Right atrium auricular region (tissue), 2 donors: ENCODE measurements around the gene TEC. TPM values are rescaled to one million over a fixed set of nuclear protein-coding genes. Genes with fewer than 3 reads are reported as not detected.
"Not testable (repeated sequence)": the region's sequence is repeated elsewhere in the genome, so short reads cannot be mapped to it uniquely, and the experiment has no call there.

ENCODE experiments used
- DNase-seq: peaks from one replicate; pipeline ENCODE4 v3.0.0-alpha.2; 2019; ENCODE audit warnings: low spot score
- H3K27ac ChIP-seq, 2 donors: fragments of 200-600 bp; sonication (generic); 1 replicate in 1 of 2; 2 replicates in 1 of 2; pipeline ENCODE4 v1.5.1; 2016 to 2019
- H3K27me3 ChIP-seq, 2 donors: fragments of 200-600 bp; sonication (generic); one replicate each; pipeline versions ENCODE4 v1.5.1 to v1.6.0; 2017 to 2019
- H3K36me3 ChIP-seq: fragments of 200-600 bp; sonication (generic); one replicate; pipeline ENCODE4 v1.5.1; 2016
- H3K4me1 ChIP-seq, 2 donors: fragments of 200-600 bp; sonication (generic); one replicate each; pipeline versions ENCODE4 v1.5.1 to v1.6.0; 2017 to 2019
- H3K4me3 ChIP-seq, 2 donors: fragments of 200-600 bp; sonication (generic); 1 replicate in 1 of 2; 2 replicates in 1 of 2; pipeline ENCODE4 v1.5.1; 2017 to 2019; ENCODE audit warnings: mild to moderate bottlenecking in 1 of 2, moderate library complexity in 1 of 2
- H3K9me3 ChIP-seq, 2 donors: fragments of 200-600 bp; sonication (generic); one replicate each; pipeline ENCODE4 v1.5.1; 2019
- total RNA-seq, 2 donors: library from RNA; depleted of rRNA; stranded (reverse); fragments of >200 nt; gene quantifications; one replicate each; pipeline ENCODE4 v1.1.0, GENCODE V29; 2016
- TF ChIP-seq, protein P1 (sequence below), 2 donors: fragments of 200-600 bp; sonication (generic); IDR thresholded peaks; one replicate each; pipeline ENCODE4 v1.5.1; 2019; ENCODE audit warnings: antibody characterized with exemption in 2 of 2

The TEC gene
- 1 to 10 TPM; 1.1 to 1.3 TPM for total RNA-seq

DNA sequence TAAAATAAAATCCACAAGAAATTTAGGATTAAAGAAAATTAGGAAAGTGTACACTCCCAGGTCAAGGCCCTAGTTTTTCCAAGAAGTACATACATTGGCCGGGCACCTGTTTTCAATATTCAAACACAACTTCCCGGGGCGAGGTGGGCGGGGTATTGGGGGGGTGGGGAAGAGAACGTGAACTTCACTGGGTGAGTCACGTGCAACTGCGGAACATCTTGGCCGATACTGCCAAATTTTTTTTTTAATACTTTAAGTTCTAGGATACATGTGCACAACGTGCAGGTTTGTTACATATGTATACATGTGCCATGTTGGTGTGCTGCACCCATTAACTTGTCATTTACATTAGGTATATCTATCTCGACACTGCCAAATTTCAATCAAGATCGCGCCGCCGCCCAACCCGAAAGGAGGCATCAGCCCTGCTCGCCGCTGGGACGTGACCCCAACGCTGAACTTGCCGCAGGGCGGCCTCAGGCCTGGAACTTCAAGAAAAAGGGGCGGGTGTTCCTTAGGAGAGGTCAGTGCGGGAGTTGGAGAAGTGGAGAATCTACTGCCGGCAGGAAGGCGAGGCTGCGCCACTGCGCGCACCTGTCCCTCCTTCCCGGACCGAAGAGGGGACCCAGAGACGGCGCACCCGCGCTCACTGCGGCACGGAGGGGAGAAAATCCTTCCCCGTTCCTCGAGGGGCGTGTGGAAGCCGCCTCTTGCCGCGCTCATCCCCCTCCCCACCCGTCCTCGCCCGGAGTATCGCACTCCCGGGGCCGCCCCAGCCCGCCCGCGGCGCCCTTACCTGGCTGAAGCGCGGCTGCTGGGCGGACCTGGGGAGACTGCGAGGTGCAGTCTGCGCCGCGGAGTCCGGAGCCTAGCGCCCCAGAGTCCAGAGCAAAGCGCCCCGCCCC lies at the start of gene TEC:
TSS of gene TEC (minus strand) at position 883 of the 905 bp plus-strand sequence. CDS start 41,224 bp downstream, outside the sequence.
- Histone ChIP-seq H3K27me3 (no peaks in the 10 kb centered on the region), H3K4me3 (peak within 1 kb of the TSS; percentile 80 to 92), H3K27ac (peak within 1 kb of the TSS; percentile 83 to 84), H3K36me3 (no peaks in the 10 kb centered on the region), H3K4me1 (peaks cover 0 to 13% of the 10 kb centered on the region in 2 donors), H3K9me3 (no peaks in the 10 kb centered on the region)
- DNase-seq = peak; percentile 63
- TF ChIP-seq, protein P1, sequence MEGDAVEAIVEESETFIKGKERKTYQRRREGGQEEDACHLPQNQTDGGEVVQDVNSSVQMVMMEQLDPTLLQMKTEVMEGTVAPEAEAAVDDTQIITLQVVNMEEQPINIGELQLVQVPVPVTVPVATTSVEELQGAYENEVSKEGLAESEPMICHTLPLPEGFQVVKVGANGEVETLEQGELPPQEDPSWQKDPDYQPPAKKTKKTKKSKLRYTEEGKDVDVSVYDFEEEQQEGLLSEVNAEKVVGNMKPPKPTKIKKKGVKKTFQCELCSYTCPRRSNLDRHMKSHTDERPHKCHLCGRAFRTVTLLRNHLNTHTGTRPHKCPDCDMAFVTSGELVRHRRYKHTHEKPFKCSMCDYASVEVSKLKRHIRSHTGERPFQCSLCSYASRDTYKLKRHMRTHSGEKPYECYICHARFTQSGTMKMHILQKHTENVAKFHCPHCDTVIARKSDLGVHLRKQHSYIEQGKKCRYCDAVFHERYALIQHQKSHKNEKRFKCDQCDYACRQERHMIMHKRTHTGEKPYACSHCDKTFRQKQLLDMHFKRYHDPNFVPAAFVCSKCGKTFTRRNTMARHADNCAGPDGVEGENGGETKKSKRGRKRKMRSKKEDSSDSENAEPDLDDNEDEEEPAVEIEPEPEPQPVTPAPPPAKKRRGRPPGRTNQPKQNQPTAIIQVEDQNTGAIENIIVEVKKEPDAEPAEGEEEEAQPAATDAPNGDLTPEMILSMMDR (IDR thresholded peaks at IDR 0.05) = no peak

DNA sequence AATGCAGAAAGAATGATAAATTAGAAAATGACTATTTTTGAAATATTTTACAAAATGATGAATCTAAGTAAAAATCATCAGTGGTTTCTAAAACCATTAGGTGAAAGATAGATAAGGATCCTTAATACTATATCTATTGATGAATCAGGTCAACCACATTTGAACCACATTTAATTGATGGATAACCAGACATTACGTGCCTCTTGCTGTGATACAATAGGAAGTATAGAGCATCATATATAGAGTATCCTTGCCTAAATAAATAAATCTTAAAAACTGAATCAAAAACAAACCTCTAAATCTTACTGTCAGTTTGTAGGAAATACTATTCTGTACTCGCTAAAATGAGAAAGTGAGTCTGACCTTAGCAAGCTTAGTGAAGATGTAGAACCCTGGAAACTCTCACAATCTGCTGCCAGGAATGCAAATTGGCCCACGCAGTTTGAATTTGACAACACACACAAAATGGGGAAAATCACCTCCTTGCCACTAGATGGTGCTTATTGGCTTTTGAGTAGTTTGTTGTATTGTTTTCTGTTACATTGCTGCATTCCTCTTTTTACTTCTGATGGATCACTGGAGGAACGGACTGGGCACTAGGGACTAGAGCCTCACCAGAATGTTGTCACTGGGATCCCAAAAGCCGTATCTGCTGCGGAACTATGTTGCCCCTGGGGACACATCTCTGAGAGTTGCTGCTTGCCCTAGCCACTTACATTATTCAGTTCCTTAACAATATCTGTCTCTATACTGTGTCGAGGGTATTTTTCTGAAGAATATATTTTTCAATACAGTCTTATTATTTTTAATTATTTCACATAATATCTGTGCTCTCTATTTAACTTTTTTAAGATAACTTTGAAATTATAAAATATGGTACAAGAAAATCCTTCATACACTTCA lies 46.3 kb upstream of the TEC start:
- Histone ChIP-seq H3K4me3 (no peak overlapping the region), H3K4me1 (no peaks in the 10 kb centered on the region), H3K9me3 (no peaks in the 10 kb centered on the region), H3K36me3 (no peaks in the 10 kb centered on the region), H3K27ac (no peak overlapping the region), H3K27me3 (no peaks in the 10 kb centered on the region)
- DNase-seq = no peak
- TF ChIP-seq, protein P1 (IDR thresholded peaks at IDR 0.05) = peak; percentile 36 to 66

DNA sequence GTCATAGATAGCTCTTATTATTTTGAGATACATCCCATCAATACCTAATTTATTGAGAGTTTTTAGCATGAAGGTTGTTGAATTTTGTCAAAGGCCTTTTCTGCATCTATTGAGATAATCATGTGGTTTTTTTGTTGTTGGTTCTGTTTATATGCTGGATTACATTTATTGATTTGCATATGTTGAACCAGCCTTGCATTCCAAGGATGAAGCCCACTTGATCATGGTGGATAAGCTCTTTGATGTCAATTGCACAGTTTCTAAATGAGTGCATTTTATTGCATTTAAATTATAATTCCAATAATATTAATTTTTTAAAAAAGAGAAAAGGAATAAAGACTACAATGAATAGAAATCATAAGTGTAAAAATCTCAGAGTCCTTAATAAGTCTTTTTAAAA lies 45.1 kb upstream of the TEC start:
- not testable (repeated sequence) for H3K4me3 ChIP-seq, H3K36me3 ChIP-seq, H3K4me1 ChIP-seq, H3K27me3 ChIP-seq, DNase-seq, H3K27ac ChIP-seq, H3K9me3 ChIP-seq

DNA sequence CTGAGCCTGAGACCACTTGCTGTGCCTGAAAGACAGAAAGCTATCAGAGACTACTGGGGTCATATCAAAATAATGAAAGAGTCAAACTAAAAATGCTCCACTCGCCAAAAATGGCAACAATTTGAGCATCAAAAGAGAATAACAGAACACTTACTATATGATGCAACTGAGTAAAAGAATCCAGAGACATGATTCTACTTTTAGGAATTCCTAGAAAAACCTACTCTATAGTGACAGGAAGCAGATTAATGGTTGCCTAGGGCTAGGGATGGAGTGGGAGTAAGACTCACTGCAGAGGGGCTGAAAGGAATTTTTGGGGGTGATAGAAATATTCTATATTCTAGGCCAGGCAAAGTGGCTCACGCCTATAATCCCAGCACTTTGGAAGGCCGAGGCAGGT lies 42.3 kb upstream of the TEC start:
- H3K27me3 ChIP-seq = no peaks in the 10 kb centered on the region
- no peaks in the 10 kb centered on the region for H3K36me3 ChIP-seq
- no peak for DNase-seq
- no peaks in the 10 kb centered on the region for H3K4me1 ChIP-seq
- H3K9me3 ChIP-seq = no peaks in the 10 kb centered on the region
- H3K4me3 ChIP-seq = no peak overlapping the region
- no peak overlapping the region for H3K27ac ChIP-seq
- TF ChIP-seq, protein P1 (IDR thresholded peaks at IDR 0.05) = no peak

DNA sequence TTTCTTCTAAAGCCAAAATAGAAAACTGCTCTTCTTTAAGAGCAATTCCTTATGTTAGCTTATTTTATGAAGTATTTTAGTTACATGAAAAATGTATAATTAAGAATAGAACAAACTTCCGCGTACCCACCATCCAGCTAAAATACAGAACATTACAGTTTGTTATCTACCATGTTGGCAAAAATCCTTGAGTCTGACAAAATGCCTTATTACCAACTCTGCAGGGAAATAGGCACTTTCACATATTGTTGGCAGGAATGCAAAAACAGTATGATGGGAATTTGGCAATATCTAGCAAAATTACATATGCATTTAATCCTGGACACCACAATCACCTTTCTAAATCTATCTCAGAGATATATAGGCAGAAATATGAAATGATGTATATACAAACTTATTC lies 39.3 kb upstream of the TEC start:
- no peak for DNase-seq

More for the DNA sequence above, 39.3 kb upstream of the TEC start:
- Histone ChIP-seq H3K4me3 (no peak overlapping the region), H3K36me3 (no peaks in the 10 kb centered on the region), H3K27ac (no peak overlapping the region), H3K9me3 (no peaks in the 10 kb centered on the region), H3K27me3 (no peaks in the 10 kb centered on the region), H3K4me1 (no peaks in the 10 kb centered on the region)
- TF ChIP-seq, protein P1 (IDR thresholded peaks at IDR 0.05) = no peak
